Keratinocyte (primary cell): ENCODE measurements around the gene LFNG. TPM values are rescaled to one million over a fixed set of nuclear protein-coding genes. Genes with fewer than 3 reads are reported as not detected.

Source experiments
- DNase-seq: peaks from one replicate; pipeline ENCODE4 v3.0.0-alpha.2; 2011; ENCODE audit warnings: low read depth, missing footprints, low spot score
- FAIRE-seq: peaks from 2 replicates; lab custom pipeline; 2011; peaks lifted over from hg19 to GRCh38; lab: Jason Lieb, UNC
- H2AFZ ChIP-seq: 2 replicates; pipeline ENCODE4 v1.6.0; 2012; ENCODE audit warnings: low read length, control low read depth, inconsistent platforms; ENCODE audit not compliant: control insufficient read depth
- H3K27ac ChIP-seq: 2 replicates; pipeline ENCODE4 v1.5.1; 2011; ENCODE audit warnings: low read length; ENCODE audit not compliant: control insufficient read depth, insufficient read depth
- H3K27me3 ChIP-seq: 3 replicates; pipeline ENCODE4 v1.6.0; 2011; ENCODE audit warnings: low read length; ENCODE audit not compliant: control insufficient read depth, insufficient read depth; ENCODE audit errors: extremely low read depth
- H3K36me3 ChIP-seq, 2 experiments: 2 replicates in 1 of 2; 3 replicates in 1 of 2; pipeline ENCODE4 v1.5.1; 2011; ENCODE audit warnings: low read length in 2 of 2, mild to moderate bottlenecking in 1 of 2; ENCODE audit not compliant: control insufficient read depth in 2 of 2, insufficient read depth in 2 of 2; ENCODE audit errors: extremely low read depth in 1 of 2
- H3K4me1 ChIP-seq: 3 replicates; pipeline ENCODE4 v1.5.1; 2011; ENCODE audit warnings: low read length; ENCODE audit not compliant: control insufficient read depth, insufficient read depth; ENCODE audit errors: extremely low read depth
- H3K4me2 ChIP-seq: 3 replicates; pipeline ENCODE4 v1.6.0; 2011; ENCODE audit warnings: low read depth, low read length; ENCODE audit not compliant: control insufficient read depth, insufficient read depth; ENCODE audit errors: extremely low read depth
- H3K4me3 ChIP-seq, 3 experiments: fragments of 200-600 bp in 1 of 3; sonication (generic) in 1 of 3; 2 replicates in 2 of 3; 3 replicates in 1 of 3; pipeline ENCODE4 v1.5.1; 2011 to 2016; ENCODE audit warnings: low read length in 3 of 3, mild to moderate bottlenecking in 3 of 3, control low read depth in 2 of 3, inconsistent platforms in 1 of 3, low read depth in 1 of 3, mixed read lengths in 1 of 3, mixed run types in 1 of 3, moderate library complexity in 1 of 3; ENCODE audit not compliant: control insufficient read depth in 2 of 3, insufficient read depth in 2 of 3; ENCODE audit errors: extremely low read depth in 1 of 3
- H3K79me2 ChIP-seq: 2 replicates; pipeline ENCODE4 v1.6.0; 2012; ENCODE audit warnings: low read length; ENCODE audit not compliant: control insufficient read depth, insufficient read depth
- H3K9ac ChIP-seq: 3 replicates; pipeline ENCODE4 v1.6.0; 2011; ENCODE audit warnings: low read length; ENCODE audit not compliant: control insufficient read depth, insufficient read depth; ENCODE audit errors: extremely low read depth
- H3K9me1 ChIP-seq: 3 replicates; pipeline ENCODE4 v1.6.0; 2011; ENCODE audit warnings: low read length; ENCODE audit not compliant: control insufficient read depth, insufficient read depth; ENCODE audit errors: extremely low read depth
- H3K9me3 ChIP-seq: 2 replicates; pipeline ENCODE4 v1.5.1; 2012; ENCODE audit warnings: low read depth, low read length; ENCODE audit not compliant: control insufficient read depth
- H4K20me1 ChIP-seq: 3 replicates; pipeline ENCODE4 v1.6.0; 2011; ENCODE audit warnings: low read length; ENCODE audit not compliant: control insufficient read depth, insufficient read depth; ENCODE audit errors: extremely low read depth
- CTCF ChIP-seq, 3 experiments: IDR thresholded peaks in 1 of 3; conservative IDR thresholded peaks in 1 of 3; optimal IDR thresholded peaks in 1 of 3; 2 replicates in 2 of 3; 3 replicates in 1 of 3; pipeline versions ENCODE3 to v1.5.1; 2011; ENCODE audit warnings: low read length in 3 of 3, mild to moderate bottlenecking in 3 of 3, moderate library complexity in 2 of 3, control low read depth in 1 of 3, inconsistent platforms in 1 of 3; ENCODE audit not compliant: insufficient read depth in 2 of 3; ENCODE audit errors: extremely low read depth in 1 of 3
- EZH2 ChIP-seq: IDR thresholded peaks from one replicate; pipeline ENCODE4 v1.6.1; 2012; ENCODE audit warnings: inconsistent platforms, mild to moderate bottlenecking, low read length, moderate library complexity
- dilution Hi-C: fragments of 300-500 bp; cut with MboI; formaldehyde crosslinking; loops from one replicate; pipeline ENCODE4 v1.7.0; 2020; ENCODE audit warnings: low sequenced_read_pairs; ENCODE audit not compliant: extremely low pct_ligation_motif_present
- polyA plus RNA-seq, 5 experiments: library from polyadenylated mRNA; depleted of rRNA in 3 of 5; stranded (reverse) in 3 of 5; stranded (forward) in 1 of 5; unstranded in 1 of 5; fragments of >200 nt; gene quantifications; 1 replicate in 1 of 5; 2 replicates in 3 of 5; 3 replicates in 1 of 5; pipeline versions ENCODE4 v1.2.1 to v1.2.3, GENCODE V29; 2011 to 2012; ENCODE audit warnings: missing spikeins in 2 of 5, low read depth in 1 of 5, low replicate concordance in 1 of 5

LFNG gene
- polyA plus RNA-seq, 1 donor (not counting 4 experiments of a cell fraction or from before 2014, with no cell fraction given) = 17.7 TPM

- FAIRE-seq (no peak), DNase-seq (no peak)
- no peak overlapping the region for H3K4me3 ChIP-seq
- H3K4me1 ChIP-seq = peaks cover 24% of the 10 kb centered on the region
- H3K36me3 ChIP-seq = no peaks in the 10 kb centered on the region
- TF ChIP-seq EZH2 = no peak
- peaks cover 2% of the 10 kb centered on the region for H4K20me1 ChIP-seq
- no peak overlapping the region for H3K4me2 ChIP-seq
- no peak overlapping the region for H2AFZ ChIP-seq
- peaks cover 10% of the 10 kb centered on the region for H3K27me3 ChIP-seq
- no peak overlapping the region for H3K9ac ChIP-seq
- peaks cover 3% of the 10 kb centered on the region for H3K9me1 ChIP-seq
- H3K79me2 ChIP-seq = peaks cover 6% of the 10 kb centered on the region
- no peak overlapping the region for H3K27ac ChIP-seq
- dilution Hi-C loops = no loop called here
- H3K9me3 ChIP-seq = no peaks in the 10 kb centered on the region
Observed at GRCh38 chr7:2515424-2516193, 4.0 kb upstream of the LFNG start.

GRCh38 chr7:2516194-2516555, 3.4 kb upstream of the LFNG start:
- DNase-seq (no peak), FAIRE-seq (no peak)
- dilution Hi-C loops = no loop called here

More at GRCh38 chr7:2516194-2516555, 3.4 kb upstream of the LFNG start:
- no peak overlapping the region for H3K4me2 ChIP-seq
- H3K36me3 ChIP-seq = no peaks in the 10 kb centered on the region
- H3K9ac ChIP-seq = no peak overlapping the region
- H3K9me3 ChIP-seq = no peaks in the 10 kb centered on the region
- no peak overlapping the region for H2AFZ ChIP-seq
- no peak overlapping the region for H3K27ac ChIP-seq
- peaks cover 3% of the 10 kb centered on the region for H3K9me1 ChIP-seq
- peaks cover 10% of the 10 kb centered on the region for H3K27me3 ChIP-seq
- H3K4me3 ChIP-seq = no peak overlapping the region
- peaks cover 3% of the 10 kb centered on the region for H4K20me1 ChIP-seq
- H3K4me1 ChIP-seq = peaks cover 24% of the 10 kb centered on the region
- TF ChIP-seq EZH2 = no peak
- TF ChIP-seq CTCF (optimal IDR thresholded peaks at IDR 0.05 in 1 of 3, IDR thresholded peaks at IDR 0.05 in 1 of 3, conservative IDR thresholded peaks at IDR 0.05 in 1 of 3; ENCODE audit: extremely low read depth in 1 of 3, insufficient read depth in 2 of 3, low read length in 3 of 3) = no peak
- peaks cover 11% of the 10 kb centered on the region for H3K79me2 ChIP-seq
